HG02623 (cell line): Measurements from ENCODE around the gene SYF2.
"Not testable (repeated sequence)": the region's sequence is repeated elsewhere in the genome, so short reads cannot be mapped to it uniquely, and the experiment has no call there.

Experiments
- ATAC-seq: cut with Tn5 transposase; IDR thresholded peaks from one replicate; pipeline ENCODE4 v1.9.1; 2021; ENCODE audit warnings: moderate library complexity; ENCODE audit not compliant: unreplicated experiment

The SYF2 gene

DNA sequence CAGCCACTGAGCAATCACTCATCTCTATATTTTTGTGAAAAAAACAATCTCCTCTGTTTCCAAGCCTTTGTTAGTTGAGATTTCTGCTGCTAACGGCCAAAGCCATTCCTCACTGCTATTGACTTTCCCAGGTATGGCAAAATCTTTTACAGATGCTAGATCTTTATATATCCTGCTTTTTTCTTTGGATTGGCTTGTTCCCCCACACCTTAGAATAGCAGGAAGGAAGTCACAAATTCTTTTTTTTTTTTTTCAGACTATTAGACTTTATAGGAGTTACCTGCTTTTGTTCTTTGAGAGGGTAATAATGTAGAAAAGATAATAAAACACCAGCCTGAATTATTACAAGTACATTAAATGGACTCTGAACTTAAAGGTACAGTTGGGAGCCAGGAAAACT is 24.2 kb downstream of the SYF2 start:
- no peak for ATAC-seq

- ATAC-seq, result no peak
Observed at GRCh38 chr1:25206201-25206600, 26.1 kb downstream of the SYF2 start.

- no peak for ATAC-seq
Observed at GRCh38 chr1:25205786-25206185, 26.5 kb downstream of the SYF2 start.

GRCh38 chr1:25204797-25205480 is 27.4 kb downstream of the SYF2 start:
- no peak for ATAC-seq

DNA sequence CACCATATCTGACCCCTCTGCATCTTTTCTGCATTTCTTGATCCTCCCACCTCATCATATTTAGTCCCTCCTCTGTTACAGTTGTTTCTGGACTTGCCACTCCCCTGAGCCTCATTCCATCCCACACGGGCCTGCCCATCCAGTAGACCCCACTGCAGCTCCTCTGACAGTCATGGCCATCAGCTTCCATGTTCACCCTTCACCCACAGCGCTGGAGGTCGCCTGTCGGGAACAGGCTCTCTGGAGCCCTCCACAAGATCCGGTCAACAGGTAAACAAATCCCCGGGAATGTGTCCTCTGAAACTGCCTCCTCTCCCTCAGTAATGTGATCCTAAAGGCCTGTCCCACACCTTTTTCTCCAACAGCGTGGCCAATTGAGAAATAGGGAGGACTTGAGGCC is 31.3 kb downstream of the SYF2 start:
- ATAC-seq, result no peak

- no peak for ATAC-seq
Observed at GRCh38 chr1:25199819-25200620, 32.3 kb downstream of the SYF2 start.

DNA sequence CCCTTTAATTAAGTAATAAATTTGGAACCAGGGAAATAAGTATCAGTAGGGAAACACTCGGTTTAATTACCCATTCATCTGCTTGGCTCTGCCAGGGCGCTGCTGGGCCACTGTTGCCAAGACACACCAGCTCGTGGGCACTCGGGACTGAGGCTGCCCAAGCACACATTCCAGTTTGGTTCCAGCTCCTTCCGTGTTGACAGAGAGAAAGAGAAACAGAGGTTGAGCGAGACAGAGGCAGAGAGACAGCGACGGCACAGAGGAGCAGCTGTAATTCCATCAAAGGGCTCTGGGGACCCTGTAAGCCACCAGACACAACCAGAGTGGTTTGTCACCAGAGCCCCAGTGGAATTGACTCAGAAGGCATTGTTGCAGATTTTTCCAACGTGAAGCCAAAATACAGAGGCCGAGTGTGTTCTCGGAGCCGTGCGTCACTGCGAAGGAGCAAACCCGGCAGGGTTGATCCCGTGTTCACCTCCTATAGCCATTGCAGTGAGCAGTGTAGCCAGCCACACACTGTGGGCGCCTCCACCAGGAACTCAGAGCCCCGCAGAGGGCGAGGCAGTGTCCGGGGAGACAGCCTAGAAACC is 33.5 kb downstream of the SYF2 start:
- ATAC-seq, result no peak

DNA sequence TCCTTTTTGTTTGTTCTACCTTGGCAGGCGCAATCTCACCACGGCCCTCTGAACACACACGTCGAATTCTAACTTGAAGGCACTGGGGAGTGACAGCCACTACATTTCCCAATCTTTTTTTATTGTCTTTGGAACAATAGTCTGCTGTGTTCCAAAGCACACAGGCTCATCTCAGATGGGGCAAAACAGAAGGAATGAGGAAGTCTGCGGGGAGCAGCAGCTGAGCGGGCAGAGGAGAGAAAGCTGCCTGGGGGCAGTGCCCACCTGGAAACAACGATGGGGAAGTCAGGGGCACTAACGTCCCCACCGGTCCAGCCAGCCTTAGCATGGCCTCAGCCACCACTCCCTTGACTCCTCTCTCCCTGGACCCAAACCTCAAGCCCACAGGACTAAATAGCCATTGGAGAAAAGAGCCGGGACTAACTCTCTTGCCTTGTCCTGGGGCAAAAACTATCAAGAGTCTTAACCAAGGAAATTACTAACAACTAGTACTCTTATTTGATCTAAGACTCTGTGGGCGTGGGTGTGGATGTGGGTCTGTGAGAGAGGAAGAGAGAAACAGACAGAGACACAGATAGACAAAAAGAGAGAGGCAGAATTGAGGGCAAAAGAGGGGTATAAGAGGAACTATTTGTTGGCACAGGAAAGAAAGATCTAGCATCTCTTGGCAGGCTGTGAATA is 34.2 kb downstream of the SYF2 start:
- no peak for ATAC-seq

DNA sequence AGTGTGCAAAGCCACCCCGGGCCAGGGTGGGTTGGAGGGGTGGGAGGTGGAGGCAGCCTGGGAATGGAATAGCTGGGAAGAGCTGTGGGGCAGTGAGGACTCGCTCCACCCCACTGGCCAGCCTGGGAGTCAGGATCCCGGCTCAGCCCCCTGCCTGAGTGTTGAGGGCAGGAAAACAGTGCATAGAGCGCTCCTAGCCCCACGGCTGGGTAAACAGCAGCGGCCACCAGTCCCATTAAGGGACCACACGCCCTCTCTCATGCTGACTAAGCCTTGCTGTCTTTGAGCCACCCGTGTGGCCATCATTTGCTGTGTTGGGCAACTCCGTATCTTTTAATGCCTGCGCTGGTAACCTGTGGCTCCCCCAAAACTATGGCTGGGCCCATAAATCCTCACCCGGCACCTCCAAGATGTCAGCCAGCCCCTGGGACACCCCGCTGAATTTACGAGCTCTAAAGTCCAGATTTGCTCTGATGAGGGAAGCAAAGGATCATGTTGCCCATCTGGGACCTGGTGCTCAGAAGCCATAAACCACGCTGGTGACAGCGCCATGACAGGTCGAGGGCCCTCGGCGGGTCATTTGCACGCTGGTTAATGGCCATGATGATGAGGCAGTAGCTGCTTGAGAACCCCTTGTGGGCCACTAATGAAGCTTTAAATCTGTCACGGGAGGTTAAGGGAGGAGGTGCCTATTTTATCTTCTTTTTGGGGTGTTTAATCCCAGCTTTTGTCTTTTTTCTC is 34.9 kb downstream of the SYF2 start:
- no peak for ATAC-seq

DNA sequence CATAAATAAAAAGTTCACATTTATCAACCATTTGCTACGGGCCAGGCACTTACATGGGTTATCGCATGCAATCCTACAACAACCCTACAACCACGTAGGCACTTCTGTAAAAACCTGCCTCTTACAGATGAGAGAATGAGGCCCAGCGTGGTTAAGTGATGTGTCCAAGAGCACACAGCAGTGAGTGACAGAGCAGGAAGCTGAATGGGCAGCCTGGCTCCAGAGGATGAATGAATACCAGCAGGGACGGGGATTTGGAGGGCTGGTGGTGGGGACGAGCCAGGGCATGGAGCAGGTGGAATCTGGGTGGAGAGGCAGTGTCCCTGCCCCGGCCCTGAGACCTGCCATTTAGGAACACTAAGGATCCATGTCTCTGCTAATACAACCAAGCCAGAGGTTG is 35.5 kb downstream of the SYF2 start:
- no peak for ATAC-seq

DNA sequence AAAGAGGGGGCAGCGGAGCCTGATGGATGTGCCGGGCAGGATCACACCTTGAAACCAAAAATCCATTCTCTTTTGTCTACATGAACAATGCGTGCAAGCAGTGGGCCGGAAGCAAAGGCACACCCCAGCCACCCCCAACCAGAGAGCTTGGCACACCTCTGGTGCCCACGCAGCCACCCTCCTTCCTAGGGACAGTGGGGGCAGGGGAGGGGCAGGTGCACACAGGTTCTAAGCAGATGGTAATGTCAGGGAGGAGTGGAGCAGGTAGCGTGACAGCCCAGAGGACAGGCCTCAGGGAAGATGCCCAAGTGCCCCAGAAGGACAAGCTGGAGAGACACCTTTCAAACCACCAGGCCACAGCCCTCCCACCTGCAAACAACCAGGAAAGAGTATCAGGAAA is 36.5 kb downstream of the SYF2 start:
- no peak for ATAC-seq

DNA sequence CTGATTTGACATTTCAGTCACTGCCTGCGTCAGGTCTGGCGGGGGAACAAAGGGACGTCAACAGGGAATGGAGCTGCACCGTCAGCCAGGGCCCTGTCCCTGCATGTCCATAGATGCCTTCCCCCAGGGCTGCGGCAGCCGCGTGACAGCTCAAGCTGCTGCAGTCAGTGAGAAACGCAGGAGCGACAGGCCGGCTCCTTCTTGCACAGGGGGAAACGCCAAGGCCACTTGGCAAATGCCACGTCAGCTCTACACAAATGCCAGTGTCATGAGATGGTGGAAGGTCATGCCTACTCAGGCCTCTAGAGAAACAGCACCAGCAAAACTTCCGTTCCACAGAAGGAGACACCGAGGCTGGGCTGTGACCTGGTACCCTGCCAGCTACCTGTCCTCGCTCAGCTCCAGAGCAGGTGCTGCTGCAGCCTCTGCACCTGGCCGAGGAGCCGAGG is 37.7 kb downstream of the SYF2 start:
- ATAC-seq, result no peak

DNA sequence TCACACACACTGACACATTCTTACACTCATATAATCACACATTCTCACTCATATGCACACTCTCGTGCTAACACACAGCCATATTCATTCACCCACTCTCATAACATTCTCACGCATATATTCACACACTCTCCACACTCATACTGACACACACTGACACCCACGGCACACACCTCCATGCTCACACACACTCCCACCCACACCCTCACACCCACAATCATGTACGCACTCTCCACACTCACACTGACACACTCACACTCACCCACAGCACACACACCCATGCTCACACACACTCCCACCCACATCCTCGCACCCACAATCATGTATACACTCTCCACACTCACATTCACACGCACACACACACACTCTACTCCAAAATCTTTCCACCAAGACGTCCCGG is 38.2 kb downstream of the SYF2 start:
- no peak for ATAC-seq

- no peak for ATAC-seq
Observed at GRCh38 chr1:25193229-25193628, 39.1 kb downstream of the SYF2 start.

GRCh38 chr1:25192154-25192553 is 40.1 kb downstream of the SYF2 start:
- ATAC-seq, result no peak

GRCh38 chr1:25190260-25190659 is 42.0 kb downstream of the SYF2 start:
- no peak for ATAC-seq

DNA sequence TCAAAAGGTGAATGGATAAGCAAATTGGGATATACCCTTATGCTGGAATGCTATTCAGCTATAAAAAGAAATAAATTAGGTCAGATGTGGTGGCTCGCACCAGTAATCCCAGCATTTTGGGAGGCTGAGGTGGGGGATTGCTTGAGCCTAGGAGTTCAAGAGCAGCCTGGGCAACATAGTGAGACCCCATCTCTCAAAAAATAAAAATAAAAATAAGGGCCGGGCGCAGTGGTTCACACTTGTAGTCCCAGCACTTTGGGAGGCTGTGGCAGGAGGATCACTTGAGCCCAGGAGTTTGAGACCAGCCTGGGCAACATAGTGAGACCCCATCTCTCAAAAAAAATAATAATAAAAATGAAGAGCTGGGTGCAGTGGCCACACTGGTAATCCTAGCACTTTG is 44.4 kb downstream of the SYF2 start:
- ATAC-seq, result not testable (repeated sequence)

GRCh38 chr1:25187077-25187476 is 45.2 kb downstream of the SYF2 start:
- no peak for ATAC-seq

- ATAC-seq, result no peak
Observed at GRCh38 chr1:25186161-25187007, 45.9 kb downstream of the SYF2 start.
